GM06990 (cell line): ENCODE measurements around the gene RPL32.

Source experiments
- DNase-seq: peaks from one replicate; pipeline ENCODE4 v3.0.0-alpha.2; 2011; ENCODE audit not compliant: insufficient read length; ENCODE audit errors: extremely low read depth
- H3K27me3 ChIP-seq: replicated peaks from 2 replicates; pipeline ENCODE4 v1.6.0; 2011; ENCODE audit warnings: low read length; ENCODE audit not compliant: control insufficient read depth, insufficient read depth
- H3K36me3 ChIP-seq: 2 replicates; pipeline ENCODE4 v1.5.1; 2011; ENCODE audit warnings: low read length; ENCODE audit not compliant: control insufficient read depth, insufficient read depth
- H3K4me3 ChIP-seq: replicated peaks from 2 replicates; pipeline ENCODE4 v1.5.1; 2011; ENCODE audit warnings: low read depth, mild to moderate bottlenecking, control low read depth, low read length
- CTCF ChIP-seq: IDR thresholded peaks from 2 replicates; pipeline ENCODE4 v1.5.1; 2011; ENCODE audit warnings: low read length, control low read depth, mild to moderate bottlenecking, inconsistent platforms; ENCODE audit not compliant: insufficient read depth, poor library complexity, severe bottlenecking

The RPL32 gene

GRCh38 chr3:12841149-12841969 is at the start of gene RPL32:
TSS of gene RPL32 (minus strand) at chr3:12841565. CDS start at chr3:12840237, 1,328 bp downstream.
- peak; percentile 85 for DNase-seq
- Histone ChIP-seq H3K36me3 (peaks cover 25% of the 10 kb centered on the region), H3K4me3 (peak within 1 kb of the TSS; percentile 99), H3K27me3 (no peaks in the 10 kb centered on the region)
- peak; percentile 80 for TF ChIP-seq CTCF

GRCh38 chr3:12890610-12891390 is 49.4 kb upstream of the RPL32 start:
- no peak for TF ChIP-seq CTCF
- no peaks in the 10 kb centered on the region for H3K27me3 ChIP-seq
- H3K4me3 ChIP-seq: no peak overlapping the region
- no peak for DNase-seq
- H3K36me3 ChIP-seq: no peaks in the 10 kb centered on the region

- no peak for DNase-seq
- Histone ChIP-seq H3K36me3 (no peaks in the 10 kb centered on the region), H3K4me3 (no peak overlapping the region), H3K27me3 (no peaks in the 10 kb centered on the region)
- no peak for TF ChIP-seq CTCF
These were observed 45.4 kb upstream of the RPL32 start for GRCh38 chr3:12886736-12887135.

- no peak overlapping the region for H3K4me3 ChIP-seq
- H3K36me3 ChIP-seq: no peaks in the 10 kb centered on the region
- TF ChIP-seq CTCF: no peak
- no peaks in the 10 kb centered on the region for H3K27me3 ChIP-seq
- no peak for DNase-seq
These were observed 44.8 kb upstream of the RPL32 start for GRCh38 chr3:12886106-12886679.

GRCh38 chr3:12885583-12885930 is 44.2 kb upstream of the RPL32 start:
- Histone ChIP-seq H3K4me3 (no peak overlapping the region), H3K27me3 (no peaks in the 10 kb centered on the region), H3K36me3 (no peaks in the 10 kb centered on the region)
- TF ChIP-seq CTCF: no peak
- no peak for DNase-seq
